ENCODE measurements around the gene FOXP1.

DNA sequence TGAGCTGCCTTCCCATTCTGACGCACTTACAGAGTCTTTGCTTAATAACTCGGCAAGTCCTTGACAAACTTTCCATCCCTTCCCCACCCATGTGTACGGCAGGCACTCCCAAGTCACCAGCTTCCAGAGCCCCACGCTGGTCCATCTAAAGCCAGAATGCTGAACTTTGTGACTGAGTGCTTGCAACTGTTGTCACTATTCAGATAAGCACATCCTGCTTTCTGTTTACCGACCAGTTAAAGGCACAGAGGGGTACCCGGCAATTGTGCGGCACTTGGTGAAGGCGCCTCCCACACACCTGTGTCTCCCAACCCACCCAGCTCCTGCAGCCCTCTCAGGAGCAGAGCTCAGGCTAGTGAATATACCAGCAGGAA is 430.6 kb downstream of the FOXP1 start:
- no peak for TF ChIP-seq TAF1 (IDR thresholded peaks at IDR 0.05; ENCODE audit: borderline replicate concordance, insufficient read depth, low read length)
- TF ChIP-seq REST (IDR thresholded peaks at IDR 0.05; ENCODE audit: insufficient read depth in 1 of 2, low read depth in 2 of 2, low read length in 2 of 2), result no peak
